GM12878 (cell line): Measurements from ENCODE around the gene URB1. TPM values are rescaled to one million over a fixed set of nuclear protein-coding genes. Genes with fewer than 3 reads are reported as not detected.

Experiments used
- ATAC-seq: fragments of 200-7000 bp; cut with Tn5 transposase; 3 replicates; pipeline ENCODE4 v1.9.1; 2020; ENCODE audit warnings: mild to moderate bottlenecking, moderate library complexity
- BruUV-seq: library from RNA; stranded (reverse); fragments of 400-500 nt; replicated peaks from 2 replicates; lab custom pipeline; 2021; lab: Mats Ljungman, UMichigan
- CTCF ChIA-PET: fragments of 300-600 bp; sonication (Branson Sonifier 250); formaldehyde crosslinking; extraction: SDS; loops from one replicate; lab custom pipeline; 2021; ENCODE audit warnings: inconsistent platforms; lab: Yijun Ruan, JAX
- POLR2A ChIA-PET: fragments of 350-600 bp; formaldehyde crosslinking; extraction: SDS; loops from one replicate; lab custom pipeline; 2021; ENCODE audit warnings: inconsistent platforms; lab: Charles Lee
- RAD21 ChIA-PET: fragments of 300-600 bp; sonication (Branson Sonifier 250); formaldehyde crosslinking; loops from one replicate; lab custom pipeline; 2023; ENCODE audit warnings: antibody characterized with exemption; ENCODE audit not compliant: unreplicated experiment; lab: Charles Lee
- SMC1A ChIA-PET: fragments of 300-600 bp; sonication (Branson Sonifier 250); formaldehyde crosslinking; loops from one replicate; lab custom pipeline; 2023; ENCODE audit not compliant: unreplicated experiment, uncharacterized antibody; lab: Charles Lee
- DNase-seq: peaks from one replicate; pipeline ENCODE4 v3.0.0-alpha.2; 2011; ENCODE audit warnings: low read depth, low spot score
- FAIRE-seq: peaks from 3 replicates; lab custom pipeline; 2011; peaks lifted over from hg19 to GRCh38; lab: Jason Lieb, UNC
- H2AFZ ChIP-seq: 2 replicates; pipeline ENCODE4 v1.6.0; 2011; ENCODE audit warnings: low read depth, low read length, control low read depth; ENCODE audit not compliant: control insufficient read depth
- H3K27ac ChIP-seq: 2 replicates; pipeline ENCODE4 v1.5.1; 2011; ENCODE audit warnings: control low read depth; ENCODE audit not compliant: control insufficient read depth, insufficient read depth
- H3K27me3 ChIP-seq, 2 experiments: replicated peaks in 1 of 2; 2 replicates each; pipeline versions ENCODE4 v1.6.0 to v1.6.1; 2011; ENCODE audit warnings: low read length in 1 of 2; ENCODE audit not compliant: control insufficient read depth in 2 of 2, insufficient read depth in 2 of 2
- H3K36me3 ChIP-seq, 2 experiments: 2 replicates each; pipeline ENCODE4 v1.5.1; 2011; ENCODE audit warnings: low read length in 1 of 2; ENCODE audit not compliant: control insufficient read depth in 2 of 2, insufficient read depth in 2 of 2
- H3K4me1 ChIP-seq: 2 replicates; pipeline ENCODE4 v1.6.1; 2011; ENCODE audit warnings: mild to moderate bottlenecking, low read length, moderate library complexity, mixed read lengths; ENCODE audit not compliant: control insufficient read depth, insufficient read depth
- H3K4me2 ChIP-seq: 2 replicates; pipeline ENCODE4 v1.6.0; 2011; ENCODE audit warnings: control low read depth; ENCODE audit not compliant: control insufficient read depth, insufficient read depth
- H3K4me3 ChIP-seq: fragments of 200-600 bp; sonication (generic); 2 replicates; pipeline ENCODE4 v1.5.1; 2016
- H3K79me2 ChIP-seq: 2 replicates; pipeline ENCODE4 v1.6.0; 2011; ENCODE audit warnings: low read length; ENCODE audit not compliant: control insufficient read depth, insufficient read depth
- H3K9ac ChIP-seq: 2 replicates; pipeline ENCODE4 v1.8.0; 2011; ENCODE audit warnings: low read length, control low read depth, mixed read lengths; ENCODE audit not compliant: control insufficient read depth, insufficient read depth
- H3K9me3 ChIP-seq: replicated peaks from 3 replicates; pipeline ENCODE4 v1.5.1; 2011; ENCODE audit warnings: mild to moderate bottlenecking, low read length; ENCODE audit not compliant: control insufficient read depth, insufficient read depth
- H4K20me1 ChIP-seq: 2 replicates; pipeline ENCODE4 v1.6.0; 2011; ENCODE audit not compliant: control insufficient read depth, insufficient read depth
- ATF2 ChIP-seq: IDR thresholded peaks from 2 replicates; pipeline ENCODE4 v1.6.1; 2012; ENCODE audit warnings: low read length, inconsistent platforms
- CHD2 ChIP-seq: IDR thresholded peaks from 2 replicates; pipeline ENCODE4 v1.6.1; 2011; ENCODE audit warnings: low read depth, low read length, improper control_type of control experiment, borderline replicate concordance
- EP300 ChIP-seq, 2 experiments: fragments of 150-350 bp in 1 of 2; IDR thresholded peaks; 2 replicates each; pipeline ENCODE4 v1.6.1; 2011 to 2012; ENCODE audit warnings: low read depth in 2 of 2, low read length in 2 of 2, borderline replicate concordance in 1 of 2, improper control_type of control experiment in 1 of 2, inconsistent platforms in 1 of 2; ENCODE audit not compliant: control insufficient read depth in 1 of 2
- FOXM1 ChIP-seq: IDR thresholded peaks from 2 replicates; pipeline ENCODE4 v1.6.1; 2012; ENCODE audit warnings: low read depth, mild to moderate bottlenecking, inconsistent platforms, low read length, moderate library complexity
- GABPA ChIP-seq: IDR thresholded peaks from 2 replicates; pipeline ENCODE4 v1.6.1; 2014; ENCODE audit warnings: antibody characterized with exemption, low read depth, mild to moderate bottlenecking, inconsistent platforms
- MEF2A ChIP-seq: IDR thresholded peaks from 2 replicates; pipeline ENCODE4 v1.6.1; 2011; ENCODE audit warnings: low read depth, mild to moderate bottlenecking, low read length, moderate library complexity; ENCODE audit not compliant: insufficient read depth
- NFXL1 ChIP-seq: fragments of 450-650 bp; IDR thresholded peaks from 2 replicates; pipeline ENCODE4 v1.6.1; 2017; ENCODE audit warnings: antibody characterized with exemption, mild to moderate bottlenecking, borderline replicate concordance
- NR2C1 ChIP-seq: fragments of 450-650 bp; IDR thresholded peaks from 2 replicates; pipeline ENCODE4 v1.6.1; 2017; ENCODE audit warnings: antibody characterized with exemption, mild to moderate bottlenecking, moderate library complexity
- PAX8 ChIP-seq: fragments of 450-650 bp; IDR thresholded peaks from 2 replicates; pipeline ENCODE4 v1.6.1; 2017; ENCODE audit warnings: mild to moderate bottlenecking, moderate library complexity
- PKNOX1 ChIP-seq: fragments of 450-650 bp; IDR thresholded peaks from 2 replicates; pipeline ENCODE4 v1.6.1; 2016; ENCODE audit warnings: mild to moderate bottlenecking
- POLR2AphosphoS2 ChIP-seq: IDR thresholded peaks from 2 replicates; pipeline ENCODE4 v1.6.1; 2011; ENCODE audit warnings: low read depth, mild to moderate bottlenecking, low read length, improper control_type of control experiment, moderate library complexity
- POU2F2 ChIP-seq: IDR thresholded peaks from 3 replicates; pipeline ENCODE4 v1.6.1; 2011; ENCODE audit warnings: low read depth, mild to moderate bottlenecking, low read length, borderline replicate concordance
- SRF ChIP-seq, 2 experiments: IDR thresholded peaks; 2 replicates each; pipeline ENCODE4 v1.6.1; 2011; ENCODE audit warnings: low read depth in 2 of 2, low read length in 2 of 2, mild to moderate bottlenecking in 1 of 2, moderate library complexity in 1 of 2
- TCF12 ChIP-seq: IDR thresholded peaks from 2 replicates; pipeline ENCODE4 v1.6.1; 2011; ENCODE audit warnings: low read depth, mild to moderate bottlenecking, low read length
- ZBTB40 ChIP-seq: fragments of 450-650 bp; IDR thresholded peaks from 2 replicates; pipeline ENCODE4 v1.6.1; 2016; ENCODE audit warnings: mild to moderate bottlenecking, moderate library complexity, borderline replicate concordance
- ZNF24 ChIP-seq: fragments of 450-650 bp; IDR thresholded peaks from 2 replicates; pipeline ENCODE4 v1.6.1; 2017; ENCODE audit warnings: antibody characterized with exemption, mild to moderate bottlenecking
- WGBS: methylation state at CpG from one replicate; pipeline ENCODE4 v1.1.6; 2016; ENCODE audit warnings: low lambda C conversion rate; ENCODE audit not compliant: insufficient replicate concordance, insufficient coverage; ENCODE audit errors: missing lambda C conversion rate; 5-methylcytosine and 5-hydroxymethylcytosine counted together
- in situ Hi-C: fragments of 300-500 bp; cut with MboI; formaldehyde crosslinking; loops from 9 replicates; pipeline ENCODE4 v1.14.3; 2018; ENCODE audit warnings: mixed read lengths
- intact Hi-C: fragments of 100-400 bp; cut with micrococcal nuclease; formaldehyde crosslinking; loops from one replicate; pipeline ENCODE4 v1.14.2; 2022; ENCODE audit not compliant: unreplicated experiment
- polyA plus RNA-seq, 11 experiments: library from polyadenylated mRNA; depleted of rRNA in 4 of 11; unstranded in 6 of 11; stranded (reverse) in 5 of 11; fragments of >200 nt; fragmentation: Nextera tagmentation in 4 of 11; fragmentation: Illumina TruSeq in 1 of 11; extraction: Ambion mirVana in 4 of 11; extraction: Trizol in 1 of 11; gene quantifications; 1 replicate in 1 of 11; 2 replicates in 10 of 11; pipeline versions ENCODE4 v1.2.1 to v1.2.3, GENCODE V29; 2011 to 2016; ENCODE audit warnings: inconsistent platforms in 2 of 11, missing spikeins in 2 of 11, low read depth in 1 of 11
- total RNA-seq, 4 experiments: library from RNA; depleted of rRNA in 3 of 4; stranded (reverse); fragments of >200 nt in 3 of 4; fragmentation: Illumina TruSeq in 1 of 4; extraction: Trizol in 1 of 4; gene quantifications; 2 replicates each; pipeline versions ENCODE4 v1.2.1 to v1.2.3, GENCODE V29; 2013 to 2021

The URB1 gene
- total and polyA plus RNA-seq, 10 of the 15 experiments (the other 5 are each of a cell fraction or from before 2014, with no cell fraction given), result 0.56 to 23.2 (median 8.9) TPM

GRCh38 chr21:32278518-32279376 lies 114.1 kb downstream of the URB1 start, which contains the start of gene MIS18A:
Gene MIS18A, minus strand, starts transcription at chr21:32279049. Its CDS starts 35 bp downstream, at chr21:32279014.
- no TSS peak for BruUV-seq
- Histone ChIP-seq H3K36me3 (peaks cover 0 to 1% of the 10 kb centered on the region in 2 experiments; a peak in 1 of 4 replicates), H3K27ac (peak within 1 kb of the TSS; percentile 68), H3K4me3 (peak within 1 kb of the TSS; percentile 68), H3K27me3 (no peaks in the 10 kb centered on the region), H4K20me1 (no peaks in the 10 kb centered on the region), H3K9ac (peak within 1 kb of the TSS; percentile 92), H3K79me2 (peaks cover 14% of the 10 kb centered on the region), H2AFZ (peak within 1 kb of the TSS; percentile 99), H3K9me3 (no peaks in the 10 kb centered on the region), H3K4me1 (peaks cover 5% of the 10 kb centered on the region; the same call in 1 of the 2 replicates), H3K4me2 (peak within 1 kb of the TSS; percentile 93)
- ChIA-PET RAD21 (interaction anchor here (1.0 kb wide), 1 partner anchor 545 kb away, joined by 3 read pairs; no protein-coding TSS in a partner anchor), CTCF (interaction anchor here (0.6 kb wide), 1 partner anchor 268 kb away, joined by 3 read pairs; no protein-coding TSS in a partner anchor), SMC1A (no interaction called here), POLR2A (interaction anchor here (1.5 kb wide), 1 partner anchor 9 kb away, joined by 4 read pairs; no protein-coding TSS in a partner anchor)
- FAIRE-seq (peak; percentile 97), ATAC-seq (peak; percentile 99), DNase-seq (peak; percentile 73)
- intact Hi-C loops, result no loop called here
- in situ Hi-C loops, result no loop called here
- WGBS, result 2% methylated on average over 56 of the region's 69 CpGs
- no peak for TF ChIP-seq TCF12
- no peak for TF ChIP-seq PAX8
- no peak for TF ChIP-seq POU2F2
- TF ChIP-seq PKNOX1, result no peak
- TF ChIP-seq EP300 (IDR thresholded peaks at IDR 0.05; ENCODE audit: borderline replicate concordance in 1 of 2, control insufficient read depth in 1 of 2, low read depth in 2 of 2, low read length in 2 of 2), result no peak
- no peak for TF ChIP-seq ATF2
- TF ChIP-seq MEF2A, result no peak
- peak; percentile 68; the same call in 1 of the 2 replicates for TF ChIP-seq POLR2AphosphoS2
- no peak for TF ChIP-seq NR2C1
- TF ChIP-seq CHD2, result no peak; the same call in 1 of the 2 replicates
- no peak for TF ChIP-seq GABPA
- no peak for TF ChIP-seq ZBTB40
- no peak for TF ChIP-seq NFXL1
- 0 out of 4 replicates have a peak, but pooled peaks of 1 of the 2 experiments have one; percentile 30 for TF ChIP-seq SRF (IDR thresholded peaks at IDR 0.05; ENCODE audit: low read depth in 2 of 2, low read length in 2 of 2)
- TF ChIP-seq FOXM1, result no peak
- no peak for TF ChIP-seq ZNF24
